HG03196 (cell line): Measurements from ENCODE around the gene GFER.

ENCODE experiments used
- ATAC-seq: cut with Tn5 transposase; IDR thresholded peaks from one replicate; pipeline ENCODE4 v1.9.1; 2021; ENCODE audit not compliant: unreplicated experiment

Gene GFER

DNA sequence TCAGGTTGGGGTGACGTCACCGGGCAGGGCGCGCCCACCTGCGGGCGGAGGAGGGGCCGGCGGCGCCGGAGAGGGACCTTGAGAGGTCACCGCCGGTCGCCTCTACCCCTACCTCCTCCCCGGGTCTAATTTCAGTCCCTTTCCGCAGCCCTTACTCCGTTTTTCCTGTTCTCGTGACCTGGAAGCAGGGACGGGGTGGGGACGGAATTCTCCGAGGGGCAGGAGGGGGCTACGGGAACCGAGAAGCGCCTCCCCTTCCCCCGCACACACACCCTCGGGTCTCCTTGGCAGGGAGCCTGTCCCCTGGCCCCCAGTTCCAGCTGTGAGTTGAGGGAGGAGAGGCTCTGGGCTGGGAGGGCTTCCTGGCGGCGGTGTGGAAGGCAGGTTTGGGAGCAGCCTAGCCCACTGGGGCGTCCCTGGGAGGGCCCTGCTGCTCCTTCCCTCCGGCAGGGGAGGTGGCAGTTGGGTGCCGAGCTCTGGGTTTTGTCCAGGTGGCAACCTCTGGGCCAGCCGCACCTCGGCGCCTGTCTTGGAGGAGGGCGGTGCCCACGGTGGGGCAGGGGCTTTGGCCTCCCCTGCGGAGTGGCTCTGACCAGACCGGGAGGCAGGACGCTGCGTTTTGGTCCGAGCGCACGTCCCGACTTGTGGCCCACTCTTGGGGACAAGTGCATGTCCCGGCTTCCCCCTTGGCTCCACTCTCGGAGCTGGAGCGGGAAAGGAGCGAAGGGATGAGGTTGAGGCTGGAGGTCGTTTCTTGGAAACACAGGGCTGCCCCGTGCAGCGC lies 6.5 kb downstream of the GFER start:
- no peak for ATAC-seq

DNA sequence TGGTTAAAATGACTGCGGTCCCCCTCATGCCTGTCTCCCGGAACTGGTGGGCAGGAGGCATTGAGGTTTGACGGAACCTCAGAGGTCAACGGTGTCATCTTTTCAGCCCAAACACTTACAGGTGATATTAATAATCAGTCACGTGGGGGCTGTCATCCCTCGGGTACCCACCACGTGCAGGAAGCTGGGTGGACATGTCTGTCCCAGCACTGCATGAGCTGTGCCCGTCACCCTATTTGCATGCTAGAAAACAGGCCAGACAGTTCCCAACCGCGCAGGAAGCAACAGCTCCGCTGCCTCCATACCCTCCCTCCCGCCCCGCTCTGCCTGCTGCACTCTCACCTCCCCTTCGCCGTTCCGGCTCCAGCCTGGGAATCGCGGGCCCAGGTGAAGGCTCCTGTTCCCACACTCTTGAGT lies 7.2 kb downstream of the GFER start:
- peak; percentile 34 for ATAC-seq

DNA sequence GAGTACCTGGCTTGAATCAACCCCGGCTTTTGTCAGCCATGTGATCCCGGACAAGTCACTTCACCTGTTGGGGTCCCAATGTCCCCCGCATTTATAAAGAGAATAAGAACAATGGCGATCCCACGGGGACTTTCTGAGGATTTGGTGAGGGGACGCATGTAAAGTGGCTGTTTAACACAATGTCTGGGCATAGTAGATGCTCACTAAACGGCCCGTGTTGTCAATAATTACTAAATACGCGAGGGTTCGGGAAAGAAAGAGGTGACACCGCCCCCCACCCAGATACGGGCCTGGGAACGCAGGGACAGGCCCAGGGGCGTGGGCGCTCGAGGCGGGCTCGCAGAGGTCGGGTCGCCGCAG lies 7.6 kb downstream of the GFER start:
- no peak for ATAC-seq

GRCh38 chr16:1991948-1992703 lies 8.1 kb downstream of the GFER start:
- ATAC-seq, result peak; percentile 42

GRCh38 chr16:1992704-1993317 lies 8.8 kb downstream of the GFER start:
- no peak for ATAC-seq

GRCh38 chr16:1993731-1994131 lies 9.7 kb downstream of the GFER start:
- ATAC-seq, result no peak

DNA sequence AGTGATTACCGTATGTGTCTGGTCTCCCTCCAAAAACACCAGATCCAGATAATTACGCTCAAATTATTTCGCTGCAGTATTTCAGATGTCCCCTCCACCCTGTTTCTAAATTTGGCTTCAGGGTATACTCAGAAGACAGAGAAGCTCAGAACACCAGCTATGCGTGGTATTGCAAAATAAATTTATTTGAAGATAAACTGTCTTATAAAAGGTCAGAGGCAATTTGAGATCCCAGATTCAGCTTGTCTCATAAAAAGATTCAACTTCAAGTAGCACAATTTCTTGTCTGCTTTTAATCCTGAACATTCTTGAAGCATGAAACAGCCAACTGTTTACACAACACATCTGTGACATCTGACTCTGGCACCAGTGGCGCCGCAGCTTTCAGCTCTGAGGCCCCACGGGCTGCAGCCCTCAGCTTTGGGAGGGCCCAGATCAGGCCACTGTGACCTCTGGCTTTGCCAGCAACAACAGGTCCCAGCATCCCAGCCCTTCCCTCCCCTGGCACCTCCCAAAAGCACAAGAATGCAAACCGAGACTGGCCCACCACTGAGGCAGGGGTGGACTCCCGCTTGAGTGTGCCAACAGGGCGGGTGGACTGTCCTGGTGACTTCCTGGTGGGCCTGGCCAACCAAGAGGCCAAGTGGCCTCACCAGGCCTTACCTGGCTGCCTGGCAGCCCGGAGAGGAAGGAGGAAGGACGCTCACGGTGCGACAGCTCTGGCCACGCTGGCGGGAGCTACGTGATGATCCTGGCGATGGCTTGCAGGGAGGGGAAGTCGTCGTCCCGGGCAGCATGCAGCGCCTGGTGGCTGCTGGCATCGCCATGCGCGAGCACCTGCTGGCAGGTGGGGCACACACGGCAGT lies 13.7 kb downstream of the GFER start:
- ATAC-seq, result no peak

DNA sequence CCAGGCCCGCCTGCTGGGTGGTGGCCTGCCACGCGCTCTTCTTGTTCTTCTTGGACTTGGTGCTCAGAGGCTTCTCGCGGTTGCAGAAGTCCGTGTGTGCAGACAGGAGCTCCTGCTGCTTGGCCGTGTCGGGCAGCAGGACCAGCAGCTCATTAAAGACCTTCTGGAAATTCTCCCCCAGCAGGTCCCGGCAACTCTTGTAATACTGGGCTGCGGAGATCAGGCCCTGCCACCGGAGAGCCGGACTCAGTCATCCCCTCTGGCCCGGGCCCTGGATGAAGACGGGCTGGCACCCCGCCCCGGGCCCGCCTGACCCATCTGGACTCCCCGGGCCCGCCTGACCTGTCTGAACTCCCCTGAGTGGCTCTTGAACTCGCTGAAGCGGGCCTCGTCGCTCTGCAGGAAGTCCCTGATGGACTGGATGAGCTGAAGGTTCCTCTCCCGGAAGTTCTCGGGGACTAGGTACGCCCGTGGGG lies 14.4 kb downstream of the GFER start:
- ATAC-seq, result no peak

GRCh38 chr16:1998852-1999801 lies 15.1 kb downstream of the GFER start:
- ATAC-seq, result no peak

DNA sequence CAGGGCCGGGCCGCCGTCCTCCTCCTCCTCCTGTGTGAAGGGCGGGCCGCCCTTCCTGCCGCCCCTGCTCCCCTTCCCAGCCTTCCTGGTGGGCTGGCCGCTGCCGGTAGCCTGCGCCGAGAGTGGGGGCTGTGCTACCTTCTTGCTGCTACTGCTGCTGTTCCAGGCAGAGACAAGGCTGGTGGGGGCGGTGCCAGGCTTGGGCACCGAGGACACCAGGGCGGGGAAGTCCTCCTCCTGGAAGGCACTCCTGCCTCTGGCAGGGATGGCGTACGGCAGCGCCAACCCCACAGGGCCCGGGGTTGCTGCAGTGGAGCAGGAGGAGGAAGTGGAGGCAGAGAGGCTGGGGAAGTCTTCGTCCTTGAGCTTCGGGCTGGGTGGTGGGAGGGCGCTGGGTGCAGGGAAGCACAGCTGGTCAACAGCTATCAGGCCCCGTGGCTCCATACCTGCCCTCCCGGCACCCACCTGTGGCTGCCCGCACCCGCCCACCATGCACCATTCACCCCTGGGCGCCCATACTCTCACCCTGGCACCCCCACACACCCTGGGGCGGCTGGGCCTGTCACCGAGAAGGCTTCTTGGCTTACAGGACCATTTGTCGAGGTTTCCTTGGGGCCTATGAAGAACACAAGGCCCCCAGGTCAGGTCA lies 16.0 kb downstream of the GFER start:
- ATAC-seq, result no peak

- no peak for ATAC-seq
These were observed 17.0 kb downstream of the GFER start for GRCh38 chr16:2001035-2001434.

GRCh38 chr16:2001456-2002355 lies 17.7 kb downstream of the GFER start:
- ATAC-seq, result no peak

- no peak for ATAC-seq
These were observed 18.6 kb downstream of the GFER start for GRCh38 chr16:2002406-2003230.

GRCh38 chr16:2003231-2003826 lies 19.3 kb downstream of the GFER start:
- ATAC-seq, result no peak

GRCh38 chr16:2003827-2004641 lies 20.0 kb downstream of the GFER start:
- peak; percentile 45 for ATAC-seq

DNA sequence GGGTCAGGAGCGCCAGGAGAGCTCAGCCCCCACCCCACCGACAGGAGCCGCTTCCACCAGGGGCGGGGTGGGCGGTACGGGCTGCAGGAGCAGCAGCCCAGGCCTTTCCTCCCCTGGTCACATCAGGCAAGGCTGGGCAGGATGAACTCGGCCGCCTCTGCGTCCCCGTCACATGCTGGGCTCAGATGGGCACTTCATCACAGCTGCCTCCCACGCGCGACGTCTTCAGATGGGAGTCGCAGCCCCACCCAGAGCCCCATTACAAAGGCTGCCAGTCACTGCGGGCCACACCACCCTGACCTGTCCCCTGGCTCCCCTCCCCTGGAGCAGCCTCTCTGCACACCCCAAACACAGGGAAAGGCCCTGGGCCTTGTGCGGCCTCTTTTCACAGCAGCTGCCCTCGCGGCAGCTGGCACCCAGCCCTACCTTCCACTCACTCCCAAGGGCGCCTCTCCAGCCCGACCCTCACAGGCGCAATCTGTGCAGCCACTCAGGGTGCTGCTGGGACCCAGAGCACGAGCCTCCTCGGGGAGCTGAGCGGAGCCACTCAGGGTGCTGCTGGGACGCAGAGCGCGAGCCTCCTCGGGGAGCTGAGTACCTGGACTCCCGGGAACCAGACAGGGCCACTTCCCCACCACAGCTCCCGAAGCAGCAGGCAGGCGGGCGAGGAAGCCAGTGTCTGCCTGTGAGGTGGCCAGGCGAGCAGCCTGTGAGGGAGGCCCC lies 21.0 kb downstream of the GFER start:
- no peak for ATAC-seq
